Thyroid gland (tissue), 4 donors: Measurements from ENCODE around the gene MRPL18.

Source experiments
- POLR2A ChIP-seq, 2 donors: fragments of 450-650 bp; IDR thresholded peaks; one replicate each; pipeline ENCODE4 v1.6.1; 2017; ENCODE audit warnings: antibody characterized with exemption in 2 of 2, mild to moderate bottlenecking in 2 of 2, moderate library complexity in 1 of 2
- TF ChIP-seq, protein P1 (sequence below), 6 experiments: fragments of 200-600 bp in 3 of 6; fragments of 450-650 bp in 3 of 6; sonication (generic) in 3 of 6; IDR thresholded peaks; one replicate each; pipeline ENCODE4 v1.5.1; 2016 to 2019; ENCODE audit warnings: antibody characterized with exemption in 6 of 6, mild to moderate bottlenecking in 2 of 6, inconsistent platforms in 1 of 6, moderate library complexity in 1 of 6

DNA sequence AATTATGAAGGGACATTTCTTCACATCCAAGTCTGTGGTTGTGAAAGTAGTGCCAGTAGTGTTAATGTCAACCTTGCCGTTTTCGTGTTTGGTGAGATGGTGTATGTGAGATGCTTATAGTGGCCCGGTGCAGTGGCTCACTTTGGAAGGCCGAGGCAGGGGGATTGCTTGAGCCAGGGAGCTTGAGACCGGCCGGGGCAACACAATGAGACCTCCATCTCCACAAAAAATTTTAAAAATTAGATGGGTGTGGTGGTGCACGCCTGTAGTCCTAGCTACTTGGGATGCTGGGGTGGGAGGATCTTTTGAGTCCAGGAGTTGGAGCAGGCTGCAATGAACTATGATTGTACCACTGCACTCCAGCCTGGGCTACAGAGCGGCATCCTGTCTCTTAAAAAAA is 47.2 kb downstream of the MRPL18 start:
- TF ChIP-seq, protein P1, sequence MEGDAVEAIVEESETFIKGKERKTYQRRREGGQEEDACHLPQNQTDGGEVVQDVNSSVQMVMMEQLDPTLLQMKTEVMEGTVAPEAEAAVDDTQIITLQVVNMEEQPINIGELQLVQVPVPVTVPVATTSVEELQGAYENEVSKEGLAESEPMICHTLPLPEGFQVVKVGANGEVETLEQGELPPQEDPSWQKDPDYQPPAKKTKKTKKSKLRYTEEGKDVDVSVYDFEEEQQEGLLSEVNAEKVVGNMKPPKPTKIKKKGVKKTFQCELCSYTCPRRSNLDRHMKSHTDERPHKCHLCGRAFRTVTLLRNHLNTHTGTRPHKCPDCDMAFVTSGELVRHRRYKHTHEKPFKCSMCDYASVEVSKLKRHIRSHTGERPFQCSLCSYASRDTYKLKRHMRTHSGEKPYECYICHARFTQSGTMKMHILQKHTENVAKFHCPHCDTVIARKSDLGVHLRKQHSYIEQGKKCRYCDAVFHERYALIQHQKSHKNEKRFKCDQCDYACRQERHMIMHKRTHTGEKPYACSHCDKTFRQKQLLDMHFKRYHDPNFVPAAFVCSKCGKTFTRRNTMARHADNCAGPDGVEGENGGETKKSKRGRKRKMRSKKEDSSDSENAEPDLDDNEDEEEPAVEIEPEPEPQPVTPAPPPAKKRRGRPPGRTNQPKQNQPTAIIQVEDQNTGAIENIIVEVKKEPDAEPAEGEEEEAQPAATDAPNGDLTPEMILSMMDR (IDR thresholded peaks at IDR 0.05): no peak
- TF ChIP-seq POLR2A (IDR thresholded peaks at IDR 0.05): no peak
